ENCODE measurements around the gene BCAS3. TPM values are rescaled to one million over a fixed set of nuclear protein-coding genes. Genes with fewer than 3 reads are reported as not detected.

The BCAS3 gene
- total and polyA plus RNA-seq, 10 donors, result 3.7 to 56.0 (median 42.3) TPM

DNA sequence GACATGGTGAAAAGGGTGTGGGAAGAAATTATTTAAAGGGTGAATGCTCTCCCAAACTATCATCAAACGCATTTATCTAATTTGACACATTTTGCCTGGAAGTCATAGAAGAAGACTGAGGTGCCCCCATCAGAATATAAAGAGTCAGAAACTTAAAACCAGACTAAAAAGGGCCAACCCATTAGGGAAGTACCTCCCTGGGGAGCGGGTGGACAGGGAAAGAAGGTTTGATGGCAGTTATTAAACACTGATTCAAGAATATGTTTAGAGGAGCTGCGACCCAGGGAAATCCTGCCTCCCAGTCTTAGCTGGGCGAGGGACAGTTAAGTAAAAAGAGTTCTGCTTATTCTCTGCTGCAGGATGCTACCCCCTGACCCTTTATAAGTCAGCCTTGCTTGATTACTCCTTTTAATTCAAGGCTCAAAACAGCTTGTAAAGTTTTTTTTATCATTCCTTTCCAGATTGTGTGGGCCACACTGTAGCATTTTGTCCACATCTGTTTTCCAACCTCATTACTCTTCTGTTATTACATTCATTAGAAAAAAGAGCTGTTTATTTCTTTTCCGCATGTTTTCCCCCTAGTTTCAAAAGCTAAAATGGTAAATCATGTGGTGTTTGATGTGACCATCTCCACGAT, 583.5 kb downstream of the BCAS3 start:
- Histone ChIP-seq H3K4me1 (no peaks in the 10 kb centered on the region), H3K27me3 (replicated peaks in 1 of 7) (no peaks in the 10 kb centered on the region), H3K36me3 (no peaks in the 10 kb centered on the region), H3K9me3 (no peaks in the 10 kb centered on the region), H3K27ac (peak overlapping the region in 4 of 8 donors; percentile 14 to 40 (median 30)), H3K4me3 (no peak overlapping the region)
- TF ChIP-seq POLR2AphosphoS5 (IDR thresholded peaks at IDR 0.05) (no peak), CTCF (IDR thresholded peaks at IDR 0.05 in 8 of 11, conservative IDR thresholded peaks at IDR 0.05 in 3 of 11) (no peak), POLR2A (IDR thresholded peaks at IDR 0.05) (no peak)
- intact Hi-C loops (cut with DNase I; ENCODE audit: low total_unique reads), result no loop called here
- no peak for DNase-seq
- 78 to 91% (median 89%) methylated on average over 6 of the region's 6 CpGs for WGBS, 5 donors

DNA sequence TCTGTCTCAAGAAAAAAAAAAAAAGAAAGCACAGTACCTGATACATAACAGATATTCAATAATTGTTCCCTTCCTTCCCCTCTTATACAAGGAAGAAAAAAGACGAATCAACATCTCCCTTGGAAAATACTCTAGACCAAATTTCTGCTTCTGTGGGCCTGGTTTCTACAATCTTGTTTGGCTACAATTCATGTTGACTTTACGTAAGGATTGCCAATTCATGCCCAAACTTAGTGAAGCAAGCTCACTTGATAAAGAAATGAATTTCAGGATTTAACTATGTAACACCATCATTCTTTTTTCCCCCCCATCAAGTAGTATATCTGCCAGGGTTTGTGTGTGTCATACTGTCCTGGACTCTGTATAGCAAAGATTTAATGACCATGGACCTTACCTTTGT, 587.7 kb downstream of the BCAS3 start:
- Histone ChIP-seq H3K36me3 (no peaks in the 10 kb centered on the region), H3K4me3 (no peak overlapping the region), H3K27me3 (replicated peaks in 1 of 7) (no peaks in the 10 kb centered on the region), H3K27ac (no peak overlapping the region), H3K9me3 (no peaks in the 10 kb centered on the region), H3K4me1 (no peaks in the 10 kb centered on the region)
- intact Hi-C loops (cut with DNase I; ENCODE audit: low total_unique reads), result no loop called here
- no peak for DNase-seq
- TF ChIP-seq CTCF (IDR thresholded peaks at IDR 0.05 in 8 of 11, conservative IDR thresholded peaks at IDR 0.05 in 3 of 11), result no peak
- no peak for TF ChIP-seq POLR2A (IDR thresholded peaks at IDR 0.05)
- no peak for TF ChIP-seq POLR2AphosphoS5 (IDR thresholded peaks at IDR 0.05)
- 87 to 96% (median 92%) methylated on average over 2 of the region's 2 CpGs for WGBS, 5 donors

GRCh38 chr17:61267847-61268246, 590.2 kb downstream of the BCAS3 start:
- WGBS, 5 donors, result 89 to 95% (median 94%) methylated on average over 5 of the region's 5 CpGs
- Histone ChIP-seq H3K4me3 (no peak overlapping the region), H3K9me3 (no peaks in the 10 kb centered on the region), H3K36me3 (no peaks in the 10 kb centered on the region), H3K4me1 (no peaks in the 10 kb centered on the region), H3K27ac (no peak overlapping the region), H3K27me3 (replicated peaks in 1 of 7) (no peaks in the 10 kb centered on the region)
- TF ChIP-seq POLR2AphosphoS5 (IDR thresholded peaks at IDR 0.05), result no peak
- no peak for TF ChIP-seq POLR2A (IDR thresholded peaks at IDR 0.05)
- no peak for TF ChIP-seq CTCF (IDR thresholded peaks at IDR 0.05 in 8 of 11, conservative IDR thresholded peaks at IDR 0.05 in 3 of 11)
- intact Hi-C loops (cut with DNase I; ENCODE audit: low total_unique reads), result no loop called here
- no peak for DNase-seq

DNA sequence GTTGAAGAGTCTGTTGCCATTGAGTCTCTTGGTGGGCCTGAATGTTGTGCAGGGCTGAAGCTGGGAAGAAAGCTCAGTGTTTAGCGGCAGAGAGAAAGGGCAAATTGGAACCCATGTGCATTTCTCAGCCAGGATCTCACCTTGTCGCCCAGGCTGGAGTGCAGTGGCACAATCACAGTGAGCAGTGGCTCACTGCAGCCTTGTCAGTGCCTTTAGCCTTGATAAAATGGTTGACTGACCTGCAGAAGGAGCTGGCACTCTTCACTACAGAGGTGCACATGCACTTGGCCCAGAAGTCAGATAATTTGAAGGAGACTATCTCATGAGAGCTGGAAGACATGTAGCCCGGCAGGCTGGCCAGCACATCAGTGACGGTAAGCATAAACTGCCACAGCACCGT, 597.7 kb downstream of the BCAS3 start:
- Histone ChIP-seq H3K4me1 (no peaks in the 10 kb centered on the region), H3K4me3 (no peak overlapping the region), H3K27ac (no peak overlapping the region), H3K27me3 (replicated peaks in 1 of 7) (no peaks in the 10 kb centered on the region), H3K36me3 (no peaks in the 10 kb centered on the region), H3K9me3 (no peaks in the 10 kb centered on the region)
- WGBS, 5 donors, result 94 to 99% (median 97%) methylated on average over 5 of the region's 5 CpGs
- intact Hi-C loops (cut with DNase I; ENCODE audit: low total_unique reads), result no loop called here
- no peak for DNase-seq
- TF ChIP-seq POLR2A (IDR thresholded peaks at IDR 0.05) (no peak), CTCF (IDR thresholded peaks at IDR 0.05 in 8 of 11, conservative IDR thresholded peaks at IDR 0.05 in 3 of 11) (no peak), POLR2AphosphoS5 (IDR thresholded peaks at IDR 0.05) (no peak)

Measured in spleen (tissue), 11 donors.